Omental fat pad (tissue), 4 donors: ENCODE results near the gene NUDT4. TPM values are rescaled to one million over a fixed set of nuclear protein-coding genes. Genes with fewer than 3 reads are reported as not detected.

ENCODE experiments used
- ATAC-seq: fragments of 150-250 bp; one replicate; pipeline ENCODE4 v1.9.1; 2016; ENCODE audit warnings: mild to moderate bottlenecking, moderate library complexity; ENCODE audit not compliant: low FRiP score
- DNase-seq: peaks from one replicate; pipeline ENCODE4 v3.0.0-alpha.2; 2019; ENCODE audit warnings: low spot score
- CTCF ChIP-seq, 3 donors: fragments of 450-650 bp; IDR thresholded peaks; one replicate each; pipeline ENCODE4 v1.5.1; 2016 to 2017; ENCODE audit warnings: antibody characterized with exemption in 3 of 3, mild to moderate bottlenecking in 3 of 3, moderate library complexity in 2 of 3
- total RNA-seq, 4 donors: library from RNA; depleted of rRNA; stranded (reverse); fragments of >200 nt; gene quantifications; one replicate each; pipeline ENCODE4 v1.1.0, GENCODE V29; 2016

The NUDT4 gene
- total RNA-seq, 4 donors from 2014 or later, result 43.1 to 81.3 (median 55.6) TPM

GRCh38 chr12:93339695-93340094 lies 38.0 kb upstream of the NUDT4 start:
- no peak for DNase-seq
- no peak for TF ChIP-seq CTCF (IDR thresholded peaks at IDR 0.05)
- no peak for ATAC-seq

- ATAC-seq (no peak), DNase-seq (no peak)
- TF ChIP-seq CTCF (IDR thresholded peaks at IDR 0.05), result no peak
Observed at GRCh38 chr12:93341409-93342049, 36.2 kb upstream of the NUDT4 start.

- ATAC-seq, result no peak
- TF ChIP-seq CTCF (IDR thresholded peaks at IDR 0.05), result no peak
- no peak for DNase-seq
Observed at GRCh38 chr12:93347054-93347785, 30.5 kb upstream of the NUDT4 start.

GRCh38 chr12:93348575-93349435 lies 28.9 kb upstream of the NUDT4 start:
- ATAC-seq (no peak), DNase-seq (no peak)
- TF ChIP-seq CTCF (IDR thresholded peaks at IDR 0.05), result no peak

- ATAC-seq (no peak), DNase-seq (no peak)
- no peak for TF ChIP-seq CTCF (IDR thresholded peaks at IDR 0.05)
Observed at GRCh38 chr12:93351726-93352125, 26.0 kb upstream of the NUDT4 start.

- no peak for DNase-seq
- TF ChIP-seq CTCF (IDR thresholded peaks at IDR 0.05), result no peak
- no peak for ATAC-seq
Observed at GRCh38 chr12:93352321-93352720, 25.4 kb upstream of the NUDT4 start.
